GM21717 (cell line): ENCODE measurements around the gene CATSPERZ.

ENCODE experiments used
- ATAC-seq: cut with Tn5 transposase; IDR thresholded peaks from one replicate; pipeline ENCODE4 v1.9.1; 2021; ENCODE audit warnings: mild to moderate bottlenecking, moderate library complexity; ENCODE audit not compliant: unreplicated experiment

The CATSPERZ gene

DNA sequence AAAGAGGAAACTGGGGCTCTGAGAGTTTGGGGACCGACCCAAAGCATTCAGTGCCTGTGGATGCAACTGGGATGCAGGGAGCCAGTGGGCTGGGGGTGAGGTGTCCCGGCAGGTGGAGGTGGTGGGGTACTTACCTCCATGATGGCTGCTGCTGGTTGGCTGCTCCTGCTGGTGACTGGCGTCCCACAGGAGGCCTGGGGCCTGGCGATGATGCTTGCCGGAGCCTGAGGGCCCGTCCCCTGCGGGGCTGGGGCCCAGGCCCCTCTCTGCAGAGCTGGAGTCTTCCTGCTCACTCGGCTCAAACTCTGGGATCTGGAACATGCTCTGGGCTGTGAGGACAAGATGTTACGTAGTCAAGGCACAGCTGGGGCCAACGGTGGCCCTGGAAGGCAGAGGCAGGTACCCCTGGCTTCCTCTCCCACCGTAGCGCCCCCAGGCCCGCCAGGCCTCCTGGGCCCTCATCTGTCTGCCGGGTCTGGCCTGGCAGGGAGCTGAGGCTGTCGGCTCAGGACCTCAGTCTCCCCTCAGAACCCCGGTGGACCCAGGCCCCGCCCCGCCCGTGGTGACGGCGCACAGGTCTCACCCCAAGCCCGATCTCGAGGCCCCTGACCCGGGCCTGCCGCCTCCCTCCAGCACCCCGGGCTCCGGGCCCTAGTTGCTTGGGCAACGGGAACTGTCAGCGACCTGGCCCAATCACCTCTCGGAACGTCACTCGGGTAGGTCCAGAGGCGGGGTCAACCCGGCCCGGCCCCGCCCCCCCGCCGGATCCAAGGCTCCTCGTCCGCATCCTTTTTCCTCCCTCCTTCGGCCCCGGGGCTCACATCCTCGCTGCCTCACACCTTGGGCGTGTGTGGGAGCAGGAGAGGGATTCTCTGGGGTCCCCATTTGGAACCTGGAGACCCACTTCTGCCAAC lies 15.9 kb upstream of the CATSPERZ start, which contains the start of gene BAD:
Gene BAD, minus strand, starts transcription at position 618 of the 914 bp plus-strand sequence. Its CDS starts 297 bp downstream, at position 321.
- peak; percentile 72 for ATAC-seq

GRCh38 chr11:64284962-64285884 lies 14.9 kb upstream of the CATSPERZ start, which contains the start of gene GPR137:
Gene GPR137 (plus strand): TSS chr11:64285848. CDS start chr11:64286525, 677 bp downstream.
- peak; percentile 46 for ATAC-seq

GRCh38 chr11:64285885-64286800 lies 14.0 kb upstream of the CATSPERZ start:
- ATAC-seq, result no peak

DNA sequence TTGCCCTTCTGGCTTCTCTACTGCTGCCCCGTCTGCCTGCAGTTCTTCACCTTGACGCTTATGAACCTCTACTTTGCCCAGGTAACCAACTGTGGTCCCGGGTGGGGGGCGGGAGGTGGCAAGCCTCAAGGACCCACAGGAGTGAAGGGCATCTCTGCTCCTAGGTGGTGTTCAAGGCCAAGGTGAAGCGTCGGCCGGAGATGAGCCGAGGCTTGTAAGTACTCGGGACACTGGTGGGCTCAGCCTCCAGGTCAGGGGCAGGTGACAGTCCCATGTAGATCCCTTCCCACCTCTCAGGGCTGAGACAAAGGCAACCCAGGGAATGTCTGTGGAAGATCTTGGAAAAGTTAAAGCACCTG lies 13.4 kb upstream of the CATSPERZ start:
- no peak for ATAC-seq

- ATAC-seq, result no peak
These were observed 12.3 kb upstream of the CATSPERZ start for GRCh38 chr11:64287676-64288352.

GRCh38 chr11:64288353-64288750 lies 11.8 kb upstream of the CATSPERZ start:
- ATAC-seq, result no peak

- ATAC-seq, result no peak
These were observed 11.1 kb upstream of the CATSPERZ start for GRCh38 chr11:64289002-64289564.

DNA sequence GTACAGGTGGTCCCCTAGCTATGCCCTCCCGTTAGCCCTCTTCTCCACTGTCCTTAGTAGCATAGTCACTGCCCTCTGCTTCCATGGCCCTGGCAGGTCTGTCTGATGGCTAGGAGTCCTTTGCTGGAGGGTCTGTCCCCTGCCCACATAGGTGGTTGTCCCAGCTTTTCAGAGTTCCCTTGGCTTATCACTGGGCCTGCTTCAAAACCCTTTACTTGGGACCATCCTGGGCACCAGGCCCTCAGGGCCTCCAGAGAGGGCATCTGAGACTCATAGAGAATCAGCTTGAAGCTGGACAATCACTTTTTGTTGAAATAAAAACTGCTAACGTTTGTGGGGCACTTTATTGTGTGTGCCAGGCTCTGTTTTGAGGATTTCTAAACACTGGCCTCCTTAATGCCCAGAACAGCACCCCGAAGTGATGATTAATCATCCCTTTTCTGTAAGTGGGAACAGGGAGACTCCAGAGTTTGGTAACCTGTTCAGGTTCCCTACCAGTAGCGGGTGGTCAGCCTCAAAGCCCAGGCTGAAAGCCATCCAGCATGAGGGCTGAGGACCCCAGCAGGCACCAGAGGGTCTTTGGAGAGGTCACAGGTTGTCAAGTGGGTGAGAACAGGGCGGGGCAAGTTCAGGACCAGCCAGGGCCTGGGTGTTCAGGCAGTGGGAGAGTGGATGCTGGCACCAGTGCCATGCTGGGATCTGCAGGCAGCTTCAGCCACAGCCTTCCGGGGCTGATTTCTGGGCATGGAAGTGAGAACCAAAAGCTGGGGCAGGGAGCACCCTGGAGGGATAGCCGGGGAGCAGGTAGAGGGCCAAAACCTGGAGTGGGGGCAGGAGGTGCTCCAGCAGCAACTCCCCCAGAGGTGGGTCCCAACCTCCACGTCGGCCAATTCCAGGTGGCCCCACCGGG lies 9.6 kb upstream of the CATSPERZ start:
- no peak for ATAC-seq

DNA sequence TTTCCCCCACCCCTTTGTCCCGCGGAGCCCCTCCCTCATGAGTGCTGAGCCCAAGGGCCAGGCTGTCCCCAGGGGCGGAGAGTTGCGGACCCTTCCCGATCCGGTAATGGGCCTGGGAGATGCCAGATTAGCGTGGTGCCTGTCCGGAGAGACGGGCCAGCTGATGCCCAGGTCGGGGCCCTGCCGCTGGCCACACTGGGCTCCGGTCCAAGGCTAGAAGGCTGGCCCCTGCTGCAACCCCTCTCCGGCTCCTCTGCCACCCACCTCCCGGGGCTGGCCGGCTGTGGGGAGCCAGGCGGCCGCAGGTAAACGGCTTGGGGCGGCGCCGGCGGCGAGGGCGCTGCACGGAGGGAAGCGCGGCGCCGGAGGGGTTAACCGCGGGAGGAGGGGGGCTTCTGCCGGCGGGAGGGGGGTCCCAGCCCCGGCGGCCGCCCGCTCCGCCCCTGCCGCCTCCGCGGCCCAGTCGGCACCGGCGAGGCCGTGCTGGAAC lies 8.9 kb upstream of the CATSPERZ start, which contains the start of gene KCNK4:
Gene KCNK4, plus strand, starts transcription at position 41 of the 490 bp plus-strand sequence. CDS start 1,717 bp downstream, outside the sequence.
- no peak for ATAC-seq

- no peak for ATAC-seq
These were observed 8.3 kb upstream of the CATSPERZ start for GRCh38 chr11:64291752-64292459.

- no peak for ATAC-seq
These were observed 7.5 kb upstream of the CATSPERZ start for GRCh38 chr11:64292460-64293254.

DNA sequence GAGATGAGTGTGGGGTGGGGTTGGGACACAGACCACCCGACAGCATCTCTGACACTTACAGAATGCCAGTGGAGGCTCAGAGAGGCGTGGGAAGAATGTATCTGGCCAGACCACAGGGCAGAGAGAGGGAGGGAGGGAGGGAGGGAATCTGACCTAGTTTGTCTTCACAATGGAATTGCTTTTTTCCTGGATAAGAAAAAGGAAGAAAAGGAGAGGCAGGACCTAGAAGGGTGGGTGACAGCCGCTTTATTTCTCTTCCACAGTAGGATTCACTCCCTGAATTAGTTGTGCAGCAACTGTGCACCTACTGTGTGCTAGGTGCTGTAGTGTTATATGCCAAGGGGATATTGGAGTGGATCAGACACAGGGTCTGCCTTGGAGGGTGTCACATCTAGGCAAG lies 5.4 kb upstream of the CATSPERZ start:
- no peak for ATAC-seq

DNA sequence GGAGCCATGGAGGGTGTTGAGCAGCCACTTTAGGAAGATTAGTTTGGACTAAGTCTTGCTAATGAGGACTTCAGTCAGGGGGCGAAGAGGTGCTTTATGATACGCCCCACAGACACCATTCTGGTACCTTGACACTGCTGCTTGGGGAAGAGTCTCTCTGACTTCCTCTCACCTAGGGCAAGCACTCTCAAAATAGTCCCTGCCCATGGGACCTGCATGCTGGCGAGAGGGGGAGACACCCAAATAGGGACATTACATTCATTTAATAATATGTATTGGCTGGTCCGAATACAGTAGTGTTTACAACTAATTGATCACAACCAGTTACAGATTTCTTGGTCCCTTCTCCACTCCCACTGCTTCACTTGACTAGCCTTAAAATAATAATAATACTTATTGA lies 4.4 kb upstream of the CATSPERZ start:
- no peak for ATAC-seq

GRCh38 chr11:64296236-64296635 lies 3.9 kb upstream of the CATSPERZ start:
- no peak for ATAC-seq

DNA sequence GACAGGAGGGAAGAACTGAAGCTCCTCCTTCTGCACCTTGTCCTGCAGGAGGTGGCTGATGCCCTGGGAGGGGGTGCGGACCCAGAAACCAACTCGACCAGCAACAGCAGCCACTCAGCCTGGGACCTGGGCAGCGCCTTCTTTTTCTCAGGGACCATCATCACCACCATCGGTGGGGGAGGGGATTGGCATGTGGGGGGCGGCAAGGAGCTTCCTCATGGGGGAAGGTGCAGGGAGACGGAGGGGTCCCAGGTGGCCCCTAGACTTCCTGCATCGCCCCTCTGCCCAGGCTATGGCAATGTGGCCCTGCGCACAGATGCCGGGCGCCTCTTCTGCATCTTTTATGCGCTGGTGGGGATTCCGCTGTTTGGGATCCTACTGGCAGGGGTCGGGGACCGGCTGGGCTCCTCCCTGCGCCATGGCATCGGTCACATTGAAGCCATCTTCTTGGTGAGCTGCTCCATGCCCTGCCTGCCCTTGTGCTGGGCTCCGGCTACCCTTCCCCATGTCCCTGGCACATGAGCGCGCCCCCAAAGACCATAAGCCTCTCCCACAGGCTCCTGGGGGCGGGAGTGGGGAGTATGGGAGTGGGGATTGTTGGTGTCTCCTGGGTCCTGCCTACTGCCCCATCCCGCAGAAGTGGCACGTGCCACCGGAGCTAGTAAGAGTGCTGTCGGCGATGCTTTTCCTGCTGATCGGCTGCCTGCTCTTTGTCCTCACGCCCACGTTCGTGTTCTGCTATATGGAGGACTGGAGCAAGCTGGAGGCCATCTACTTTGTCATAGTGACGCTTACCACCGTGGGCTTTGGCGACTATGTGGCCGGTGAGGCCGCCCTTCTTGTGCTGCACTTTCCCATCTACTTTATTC lies 3.1 kb upstream of the CATSPERZ start:
- no peak for ATAC-seq
